Effector CD4-positive, alpha-beta T cell (primary cell): ENCODE measurements around the gene SERPINB4. TPM values are rescaled to one million over a fixed set of nuclear protein-coding genes. Genes with fewer than 3 reads are reported as not detected.
"Not testable (repeated sequence)": the region's sequence is repeated elsewhere in the genome, so short reads cannot be mapped to it uniquely, and the experiment has no call there.

ENCODE experiments used
- DNase-seq: peaks from one replicate; pipeline ENCODE4 v3.0.0-alpha.2; 2020
- total RNA-seq: gene quantifications from one replicate; lab custom pipeline; 2026; lab: John Stamatoyannopoulos, UW

The SERPINB4 gene
- total RNA-seq, result not detected

DNA sequence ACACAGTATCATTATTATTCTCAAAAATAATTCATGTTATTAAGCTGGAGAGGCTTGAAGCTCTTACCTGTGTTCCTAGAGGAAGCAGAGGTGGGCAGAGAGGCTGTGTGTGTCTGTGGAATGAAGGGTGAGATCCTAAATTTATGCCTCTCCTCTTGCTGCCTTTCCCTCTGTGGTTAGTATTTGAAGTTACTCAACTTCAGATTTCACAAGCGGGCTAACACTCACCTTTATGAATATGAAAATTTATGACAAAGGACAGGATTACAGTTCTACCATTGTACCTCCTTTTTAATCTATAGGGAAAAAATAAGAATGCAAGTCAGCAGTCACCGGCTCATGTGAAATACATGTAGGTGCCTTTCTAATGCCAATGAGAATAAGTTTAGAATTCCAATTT lies at the start of gene SERPINB4:
TSS of gene SERPINB4 (minus strand) at position 115 of the 400 bp plus-strand sequence. CDS start 679 bp downstream, outside the sequence.
- DNase-seq, result not testable (repeated sequence)

DNA sequence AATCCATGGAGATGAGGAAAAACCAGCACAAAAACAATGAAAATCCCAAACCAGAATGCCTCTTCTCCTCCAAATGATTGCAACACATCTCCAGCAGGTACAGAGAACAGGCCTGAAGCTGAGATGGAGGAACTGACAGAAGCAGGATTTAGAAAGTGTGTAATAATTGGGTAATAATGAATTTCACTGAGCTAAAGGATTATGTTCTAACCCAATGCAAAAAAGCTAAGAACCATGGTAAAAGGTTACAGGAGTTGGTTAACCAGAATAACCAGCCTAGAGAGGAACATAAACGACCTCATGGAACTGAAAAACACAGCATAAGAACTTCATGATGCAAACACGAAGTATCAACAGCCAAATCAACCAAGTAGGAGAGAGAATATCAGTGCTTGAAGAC lies 45.0 kb upstream of the SERPINB4 start:
- DNase-seq, result no peak

DNA sequence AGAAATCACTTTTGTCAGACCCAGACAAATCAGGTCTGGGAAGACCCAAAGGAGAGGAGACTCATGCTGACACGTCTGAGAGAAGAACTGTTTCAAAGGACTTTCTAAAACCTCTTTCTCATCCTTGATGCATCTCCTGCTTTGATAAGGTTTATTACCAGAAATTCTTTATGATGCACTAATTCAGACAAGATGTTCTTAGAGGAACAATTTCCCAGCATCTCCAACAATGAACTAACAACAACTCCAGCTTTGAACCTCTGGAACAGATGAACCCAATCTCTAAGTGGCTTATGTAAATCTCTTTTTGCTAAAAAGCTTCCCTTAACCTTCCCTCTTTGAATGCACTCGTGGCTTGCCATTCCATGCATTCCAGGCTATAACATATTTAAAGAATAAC lies 42.8 kb upstream of the SERPINB4 start:
- no peak for DNase-seq

DNA sequence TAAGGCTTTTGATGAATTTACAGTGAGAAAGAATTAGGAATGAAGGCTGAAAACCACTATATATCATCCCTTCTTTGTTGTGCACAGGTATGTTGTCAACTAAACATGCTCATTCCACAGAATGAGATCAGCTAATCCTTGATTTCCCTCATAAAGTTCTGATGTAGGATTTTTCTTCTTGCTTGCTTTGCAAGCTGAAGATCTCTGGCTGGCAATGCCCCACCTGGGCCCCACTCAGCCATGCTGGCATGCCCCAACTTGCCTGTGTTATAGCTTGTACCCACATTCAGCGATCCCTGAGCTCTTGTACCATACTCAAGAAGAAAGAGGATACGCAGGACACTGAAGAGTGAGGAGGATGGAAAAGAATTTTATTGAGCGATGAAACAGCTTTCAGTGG lies 40.7 kb upstream of the SERPINB4 start:
- no peak for DNase-seq

DNA sequence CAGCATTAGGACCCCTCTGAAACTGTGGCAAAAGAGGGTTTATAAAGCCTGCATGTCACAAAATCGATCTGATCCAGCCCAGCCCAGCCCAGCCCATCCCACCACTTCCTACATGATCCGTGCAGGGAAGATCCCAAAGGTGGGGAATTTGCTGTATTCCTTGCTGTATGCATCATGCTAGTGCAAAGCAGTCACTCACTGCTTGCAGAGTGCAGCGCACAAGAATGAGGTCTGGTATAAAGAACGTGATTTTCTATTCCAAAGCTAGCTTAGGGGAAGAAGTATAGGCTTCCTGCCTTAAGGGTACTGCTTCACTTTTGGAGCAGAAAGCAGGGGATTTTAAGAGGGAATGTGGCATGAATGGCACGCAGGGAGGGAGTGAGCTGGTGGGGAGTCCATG lies 39.8 kb upstream of the SERPINB4 start:
- no peak for DNase-seq

DNA sequence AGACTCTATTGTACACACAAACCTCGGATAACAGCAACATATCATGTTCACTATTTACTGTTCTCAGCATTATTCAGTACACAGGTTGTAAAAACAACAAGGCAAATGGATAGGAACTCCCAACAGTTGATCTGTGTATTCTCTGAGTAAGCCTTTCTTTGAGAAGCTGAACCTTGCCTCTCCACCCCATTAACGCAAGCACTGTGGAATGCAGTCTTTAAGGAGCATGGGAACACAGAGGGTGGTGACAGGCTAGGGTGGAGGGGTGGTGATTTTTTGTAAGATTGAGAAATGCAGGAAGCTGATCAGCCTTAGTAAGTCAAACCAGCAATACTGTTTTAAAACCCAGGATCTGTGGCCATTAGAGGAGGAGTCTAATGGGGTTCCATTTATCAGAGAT lies 39.1 kb upstream of the SERPINB4 start:
- DNase-seq, result no peak

DNA sequence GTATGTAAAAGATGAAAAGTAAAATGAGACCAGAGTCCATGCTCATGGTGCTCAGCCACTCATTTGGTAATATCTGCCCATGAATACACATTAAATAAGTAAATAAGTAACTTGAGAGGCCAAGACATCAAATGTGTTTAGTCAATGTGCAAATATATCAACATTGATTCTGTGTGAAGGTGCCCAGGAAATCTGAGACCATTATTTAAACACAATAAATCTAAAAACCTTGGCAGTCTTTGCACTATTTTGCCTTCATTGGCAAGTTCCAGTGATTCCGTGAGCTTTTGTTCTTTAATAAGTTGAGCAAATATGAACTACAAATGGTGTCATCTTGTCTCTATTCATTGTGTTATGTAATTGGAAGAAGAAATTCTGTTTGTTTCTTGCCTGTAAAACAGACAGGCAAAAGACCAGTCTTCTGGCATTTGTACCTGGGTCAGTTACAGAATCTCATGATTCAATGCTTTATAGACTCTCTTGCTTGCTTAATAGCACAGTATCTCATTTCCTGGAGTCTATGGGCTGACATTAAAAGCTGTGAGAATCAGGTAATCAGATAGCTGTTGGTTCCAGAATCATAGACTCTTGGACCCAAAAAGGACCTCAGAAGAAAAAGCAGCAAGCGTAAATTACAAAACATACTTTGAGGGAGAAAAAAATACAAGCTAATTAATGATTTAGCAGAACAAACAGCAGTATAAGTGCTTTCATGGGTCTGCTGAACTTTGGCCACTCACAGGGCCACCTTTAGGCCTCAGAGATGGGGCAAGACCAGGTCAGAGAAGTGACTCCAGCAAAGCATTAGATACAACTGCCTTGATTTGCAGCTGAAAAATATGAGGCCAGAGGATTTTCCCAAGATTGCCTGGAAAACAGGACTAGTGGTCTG lies 37.6 kb upstream of the SERPINB4 start:
- no peak for DNase-seq

DNA sequence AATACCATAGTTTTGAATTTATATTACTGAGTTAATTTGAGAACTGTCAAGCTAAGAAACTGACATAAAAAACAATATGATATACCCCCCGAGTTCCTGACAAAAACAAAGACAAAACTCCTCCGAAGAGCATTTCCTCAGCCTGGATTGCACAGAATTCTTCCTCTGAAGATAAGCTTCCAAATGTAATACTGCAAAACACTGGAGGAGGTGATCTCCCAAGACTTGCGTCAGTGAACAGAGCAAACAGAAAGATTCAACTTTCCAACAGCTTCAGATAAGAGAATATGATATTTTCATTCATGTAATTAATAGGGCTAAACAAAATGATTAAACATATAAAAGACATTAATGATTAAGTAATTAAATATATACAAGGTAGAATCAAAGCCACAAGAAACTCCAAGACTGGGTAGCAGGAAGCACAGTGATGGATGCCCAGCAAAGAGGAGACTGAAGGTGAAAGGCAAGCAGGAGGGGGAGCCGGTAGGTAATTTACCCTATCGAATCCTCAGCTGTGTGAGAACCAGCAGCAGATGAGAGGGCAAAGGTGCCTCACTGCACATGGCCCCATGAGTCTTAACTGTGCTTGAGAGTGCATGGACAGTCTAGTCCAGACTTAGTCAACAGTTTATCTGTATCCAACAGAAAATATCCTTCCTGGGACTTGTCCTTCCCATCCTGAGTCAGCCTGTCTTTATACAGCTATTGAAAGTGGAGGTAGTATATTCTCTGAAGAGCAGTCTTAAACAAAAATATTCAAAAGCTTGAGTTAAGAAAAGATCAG lies 36.0 kb upstream of the SERPINB4 start:
- DNase-seq, result no peak

DNA sequence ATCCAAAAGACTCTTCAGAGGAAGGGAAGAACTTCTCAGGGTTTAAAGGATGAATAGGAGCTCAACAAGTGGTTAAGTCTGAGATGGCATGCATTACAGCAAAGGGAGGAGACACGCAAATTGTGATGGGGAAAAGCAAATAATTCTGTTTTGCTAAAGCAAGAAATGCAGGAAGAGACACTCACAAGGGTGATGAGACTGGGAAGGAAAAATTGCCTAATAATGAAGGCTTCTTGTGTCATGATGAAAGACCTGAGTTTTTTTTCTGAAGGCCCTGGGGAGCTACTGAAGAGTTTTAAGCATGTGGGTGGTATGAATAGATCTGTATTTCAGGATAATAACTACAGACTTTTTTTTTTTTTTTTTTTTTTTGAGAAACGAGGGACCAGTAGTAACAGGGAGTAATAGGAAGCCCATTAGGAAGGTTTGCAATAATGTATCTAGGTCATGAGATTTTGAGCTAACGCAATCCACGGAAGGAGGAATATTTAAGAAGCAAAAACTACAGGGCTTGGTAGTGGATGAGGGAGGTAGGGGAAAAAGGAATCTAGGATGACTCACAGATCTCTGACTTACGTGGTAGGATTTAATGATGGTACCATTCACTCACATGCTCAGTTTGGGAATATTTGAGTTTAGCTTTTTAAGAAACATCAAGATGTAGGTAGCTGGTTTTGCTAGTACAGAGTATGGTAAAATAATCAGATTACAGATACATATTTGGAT lies 33.6 kb upstream of the SERPINB4 start:
- no peak for DNase-seq

DNA sequence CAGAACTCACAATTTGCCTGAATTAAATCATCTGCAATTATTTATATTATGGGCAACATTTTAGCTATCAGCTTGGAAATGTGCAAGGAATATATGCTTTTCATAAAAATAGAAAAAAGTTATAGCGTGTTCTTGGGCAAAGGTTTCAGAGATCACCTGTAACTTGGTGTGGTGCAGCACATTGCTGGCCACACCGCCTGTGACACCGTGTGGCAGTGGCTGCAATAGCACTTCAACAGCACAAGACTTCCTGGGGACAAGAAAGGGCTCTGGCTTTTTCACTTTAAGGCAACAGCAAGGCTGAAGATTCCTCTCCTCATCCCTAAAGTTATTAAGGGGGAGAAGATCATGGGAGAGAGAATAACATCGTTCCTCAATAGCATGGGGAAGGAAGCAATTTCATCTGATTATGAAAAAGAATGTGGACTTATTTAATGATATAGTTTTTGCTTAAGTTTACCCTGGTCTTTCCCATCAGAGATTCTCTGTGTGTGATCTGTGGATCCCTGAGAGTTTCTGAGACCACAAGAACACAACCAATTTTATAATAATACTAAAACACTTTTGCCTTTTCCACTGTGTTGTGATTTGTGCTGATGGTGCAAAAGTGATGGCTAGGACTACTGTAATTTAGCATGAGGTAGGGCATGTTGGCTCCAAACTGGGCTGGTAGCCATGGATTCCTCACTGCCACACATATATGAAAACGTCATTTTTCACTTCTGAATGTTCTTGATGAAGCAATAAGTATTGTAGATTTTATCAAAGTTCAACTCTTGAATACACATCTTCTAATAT lies 32.7 kb upstream of the SERPINB4 start:
- no peak for DNase-seq

DNA sequence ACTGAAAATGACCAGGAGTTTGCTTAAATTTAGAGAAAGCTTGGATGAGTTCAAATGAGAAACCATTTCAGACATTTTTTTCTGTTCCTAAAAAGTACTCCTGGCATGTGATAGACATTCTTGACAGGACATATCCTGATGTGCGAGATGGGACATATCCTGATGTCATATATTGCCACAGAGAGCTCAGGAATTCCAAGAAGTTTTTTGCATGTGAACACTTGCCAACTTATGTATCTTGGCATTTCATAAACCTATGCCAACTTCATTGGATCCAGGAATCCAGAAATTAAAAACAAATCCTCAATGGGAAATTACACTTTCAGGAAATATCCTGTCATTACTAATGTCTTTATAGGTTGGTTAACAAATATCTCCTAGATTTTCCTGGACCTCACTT lies 20.5 kb upstream of the SERPINB4 start:
- no peak for DNase-seq

DNA sequence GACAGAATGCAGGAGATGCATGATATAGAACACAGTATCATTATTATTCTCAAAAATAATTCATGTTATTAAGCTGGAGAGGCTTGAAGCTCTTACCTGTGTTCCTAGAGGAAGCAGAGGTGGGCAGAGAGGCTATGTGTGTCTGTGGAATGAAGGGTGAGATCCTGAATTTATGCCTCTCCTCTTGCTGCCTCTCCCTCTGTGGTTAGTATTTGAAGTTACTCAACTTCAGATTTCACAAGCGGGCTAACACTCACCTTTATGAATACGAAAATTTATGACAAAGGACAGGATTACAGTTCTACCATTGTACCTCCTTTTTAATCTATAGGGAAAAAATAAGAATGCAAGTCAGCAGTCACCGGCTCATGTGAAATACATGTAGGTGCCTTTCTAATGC lies 17.7 kb upstream of the SERPINB4 start, which contains the start of gene SERPINB3:
TSS of gene SERPINB3 (minus strand) at position 144 of the 400 bp plus-strand sequence. CDS start 677 bp downstream, outside the sequence.
- DNase-seq, result not testable (repeated sequence)

DNA sequence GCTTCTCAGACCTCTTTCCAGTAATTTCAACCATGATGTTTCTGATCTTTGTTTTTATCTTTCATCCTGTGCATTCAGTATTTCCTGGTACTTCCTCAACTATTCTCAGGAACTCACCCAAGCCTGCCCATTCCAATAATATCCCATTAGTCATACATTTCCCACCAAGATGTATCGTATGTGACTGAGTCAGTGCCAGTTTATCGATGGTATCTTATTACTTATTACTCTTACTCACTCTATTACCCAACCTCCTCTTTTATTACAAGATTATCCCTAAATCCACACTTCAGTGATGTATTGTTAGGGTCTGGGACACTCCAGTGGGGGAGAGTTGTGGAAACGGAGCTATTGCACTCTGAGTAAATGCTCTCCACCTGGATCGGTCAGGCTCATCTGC lies 14.9 kb upstream of the SERPINB4 start:
- DNase-seq, result not testable (repeated sequence)

DNA sequence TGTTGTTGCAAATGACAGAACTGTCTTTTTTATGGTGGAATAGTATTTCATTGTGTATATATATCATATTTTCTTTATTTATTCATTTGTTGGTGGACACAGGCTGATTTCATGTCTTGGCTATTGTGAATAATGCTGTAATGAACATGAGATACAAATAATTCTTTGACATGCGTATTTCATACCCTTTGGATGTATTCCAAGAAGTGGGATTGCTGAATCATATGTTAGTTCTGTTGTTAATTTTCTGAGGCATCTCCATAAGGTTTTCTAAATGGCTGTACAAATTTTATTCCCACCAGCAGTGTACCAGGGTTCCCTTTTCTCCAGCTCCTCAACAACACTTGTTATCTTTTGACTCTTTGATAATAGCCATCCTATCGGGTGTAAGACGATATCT lies 6.2 kb upstream of the SERPINB4 start:
- DNase-seq, result not testable (repeated sequence)

DNA sequence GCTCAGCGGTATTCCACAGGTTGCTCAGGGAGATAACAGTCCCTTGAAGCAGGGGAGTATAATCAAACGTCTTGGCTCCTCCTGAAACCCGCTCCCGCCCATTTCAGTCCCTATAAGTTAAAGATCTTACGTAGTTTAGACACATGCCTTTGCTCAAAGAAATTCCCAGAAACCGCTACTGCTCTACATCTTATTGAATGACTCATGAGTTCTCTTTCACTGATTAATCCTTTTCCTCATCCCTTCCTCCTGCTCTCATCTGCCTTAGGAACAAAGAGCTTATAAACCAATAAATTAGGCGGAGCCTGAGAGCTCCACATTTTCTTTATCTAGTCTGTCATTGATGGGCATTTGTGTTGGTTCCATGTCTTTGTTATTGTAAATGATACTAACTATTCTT lies 4.2 kb upstream of the SERPINB4 start:
- DNase-seq, result no peak

DNA sequence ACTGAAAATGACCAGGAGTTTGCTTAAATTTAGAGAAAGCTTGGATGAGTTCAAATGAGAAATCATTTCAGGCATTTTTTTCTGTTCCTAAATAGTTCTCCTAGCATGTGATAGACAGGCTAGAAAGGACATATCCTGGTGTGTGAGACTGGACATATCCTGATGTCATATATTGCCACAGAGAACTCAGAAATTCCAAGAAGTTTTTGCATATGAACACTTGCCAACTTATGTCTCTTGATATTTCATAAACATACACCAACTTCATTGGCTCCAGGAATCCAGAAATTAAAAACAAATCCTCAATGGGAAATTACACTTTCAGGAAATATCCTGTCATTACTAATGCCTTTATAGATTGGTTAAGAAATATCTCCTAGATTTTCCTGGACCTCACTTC lies 2.9 kb upstream of the SERPINB4 start:
- no peak for DNase-seq

DNA sequence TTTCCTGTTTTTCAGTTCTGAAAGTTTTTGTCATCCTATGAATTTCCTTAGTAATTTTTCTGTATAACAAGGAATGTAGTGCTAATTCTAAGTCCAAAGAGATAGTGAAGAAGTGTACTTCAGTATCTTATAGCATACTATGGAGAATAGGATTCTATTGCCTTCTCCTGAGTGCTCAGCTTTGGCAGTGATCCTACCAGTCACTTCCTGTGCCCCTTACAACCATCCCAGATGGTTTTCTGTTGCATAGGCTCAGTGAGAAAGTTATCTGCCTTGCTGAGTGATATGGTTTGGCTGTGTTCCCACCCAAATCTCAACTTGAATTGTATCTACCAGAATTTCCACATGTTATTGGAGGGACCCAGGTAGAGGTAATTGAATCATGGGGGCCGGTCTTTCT lies 638 bp upstream of the SERPINB4 start:
- not testable (repeated sequence) for DNase-seq

DNA sequence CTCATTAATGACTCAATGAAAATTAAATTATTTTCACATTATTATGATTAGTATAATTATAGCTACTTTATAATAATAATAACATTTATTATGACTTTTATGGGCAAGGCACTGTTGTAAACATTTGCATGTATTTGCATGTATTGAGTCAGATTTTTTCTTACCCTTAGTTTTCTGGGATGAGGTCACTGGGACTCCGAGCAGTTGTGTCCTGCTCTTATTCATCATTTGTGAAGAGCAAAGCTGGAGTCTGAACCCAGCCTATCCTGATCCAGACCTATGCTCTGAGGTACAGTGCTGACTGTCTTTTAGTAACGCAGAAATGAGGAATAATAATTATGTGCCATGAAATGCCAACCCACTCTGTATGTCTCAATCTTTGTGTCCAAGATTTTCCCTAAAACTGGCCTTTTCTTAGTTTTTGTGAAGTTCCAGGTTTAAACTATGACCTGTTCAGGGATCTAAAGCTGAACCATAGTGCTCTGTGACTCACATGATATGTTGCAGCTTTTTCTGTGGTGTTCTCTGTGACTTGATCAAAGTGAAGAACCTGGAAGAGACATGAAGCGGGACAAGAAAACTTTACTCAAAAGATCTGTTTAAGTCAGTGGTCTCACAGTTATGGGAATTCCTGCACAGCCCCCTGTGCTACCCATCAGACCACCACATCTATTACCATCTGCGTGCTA lies 1.2 kb downstream of the SERPINB4 start:
- DNase-seq, result not testable (repeated sequence)

DNA sequence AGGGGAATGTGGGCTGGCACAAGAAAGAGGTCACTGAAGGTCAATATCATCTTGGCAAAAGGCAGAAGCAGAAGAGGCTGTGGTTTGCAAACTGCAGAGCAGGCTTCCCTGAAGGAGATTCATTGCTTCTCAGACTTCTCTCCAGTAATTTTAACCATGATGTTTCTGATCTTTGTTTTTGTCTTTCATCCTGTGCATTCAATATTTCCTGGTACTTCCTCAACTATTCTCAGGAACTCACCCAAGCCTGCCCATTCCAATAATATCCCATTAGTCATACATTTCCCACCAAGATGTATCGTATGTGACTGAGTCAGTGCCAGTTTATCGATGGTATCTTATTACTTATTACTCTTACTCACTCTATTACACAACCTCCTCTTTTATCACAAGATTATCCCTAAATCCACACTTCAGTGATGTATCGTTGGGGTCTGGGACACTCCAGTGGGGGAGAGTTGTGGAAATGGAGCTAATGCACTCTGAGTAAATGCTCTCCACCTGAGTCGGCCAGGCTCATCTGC lies 2.8 kb downstream of the SERPINB4 start:
- not testable (repeated sequence) for DNase-seq

DNA sequence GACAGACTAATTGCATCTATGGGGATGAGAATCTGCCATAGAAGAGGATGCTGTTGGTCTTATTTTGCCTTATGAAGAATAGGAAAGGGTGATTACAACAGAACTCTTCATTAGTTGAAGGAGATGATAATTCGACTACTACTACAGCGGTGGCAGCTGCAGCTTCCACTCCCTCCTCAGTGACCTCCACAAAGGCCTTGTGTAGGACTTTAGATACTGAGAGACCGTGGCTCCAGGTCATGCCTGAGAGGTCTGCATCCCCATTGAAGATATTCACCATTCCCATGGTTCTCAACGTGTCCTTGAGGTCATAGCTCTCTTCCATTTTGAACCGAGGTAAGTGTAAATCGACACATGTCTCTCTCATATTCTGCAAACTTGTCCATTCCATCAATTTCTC lies 6.4 kb downstream of the SERPINB4 start:
- no peak for DNase-seq

DNA sequence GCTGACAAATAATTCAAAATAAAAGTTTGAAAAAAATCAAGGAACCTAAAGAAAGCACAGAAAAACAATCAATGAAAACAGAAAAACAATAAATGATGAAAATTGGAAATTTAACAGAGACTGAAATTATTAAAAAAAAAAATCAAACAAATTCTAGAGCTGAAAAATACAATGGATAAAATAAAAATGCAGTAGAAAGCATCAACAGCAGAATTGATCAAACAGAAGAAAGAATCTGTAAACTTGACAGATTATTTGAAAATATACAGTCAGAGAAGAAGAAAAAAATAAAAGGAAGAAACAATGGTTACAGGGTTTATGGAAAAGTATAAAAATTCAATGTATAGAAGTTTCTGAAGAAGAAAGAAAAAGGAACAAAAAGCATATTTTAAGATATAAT lies 16.2 kb downstream of the SERPINB4 start:
- no peak for DNase-seq
